H1 (cell line): ENCODE data around the gene ELL. TPM values are rescaled to one million over a fixed set of nuclear protein-coding genes. Genes with fewer than 3 reads are reported as not detected.

Experiments used
- CTCF ChIA-PET: fragments of 300-600 bp; sonication (Branson Sonifier 250); formaldehyde crosslinking; loops from one replicate; lab custom pipeline; 2021; ENCODE audit not compliant: partially characterized antibody; lab: Charles Lee
- POLR2A ChIA-PET: fragments of 300-600 bp; sonication (Branson Sonifier 250); formaldehyde crosslinking; loops from one replicate; lab custom pipeline; 2021; ENCODE audit warnings: inconsistent platforms; ENCODE audit not compliant: partially characterized antibody; lab: Charles Lee
- DNase-seq, 2 experiments: peaks; one replicate each; pipeline versions ENCODE4 v3.0.0 to v3.0.0-alpha.2; 2010 to 2022; ENCODE audit warnings: low spot score in 2 of 2, low read depth in 1 of 2, mixed read lengths in 1 of 2
- FAIRE-seq: peaks from 2 replicates; lab custom pipeline; 2011; peaks lifted over from hg19 to GRCh38; lab: Jason Lieb, UNC
- H2AFZ ChIP-seq: 2 replicates; pipeline ENCODE4 v1.8.1; 2012; ENCODE audit warnings: low read length, inconsistent platforms
- H2AK5ac ChIP-seq: 2 replicates; pipeline ENCODE4 v1.6.1; 2013; ENCODE audit warnings: low read depth, low read length
- H2BK120ac ChIP-seq: replicated peaks from 2 replicates; pipeline ENCODE3; 2013; ENCODE audit warnings: low read depth, low read length, inconsistent platforms
- H2BK12ac ChIP-seq: 2 replicates; pipeline ENCODE4 v1.6.1; 2013; ENCODE audit warnings: low read depth, low read length
- H2BK15ac ChIP-seq: 2 replicates; pipeline ENCODE4 v1.6.1; 2013; ENCODE audit warnings: low read length
- H2BK20ac ChIP-seq: 2 replicates; pipeline ENCODE4 v1.6.1; 2013; ENCODE audit warnings: low read length
- H2BK5ac ChIP-seq: 2 replicates; pipeline ENCODE4 v1.6.1; 2013; ENCODE audit warnings: low read depth, low read length
- H3K14ac ChIP-seq: 2 replicates; pipeline ENCODE4 v1.6.1; 2013; ENCODE audit warnings: inconsistent platforms; ENCODE audit not compliant: insufficient read length
- H3K18ac ChIP-seq: 2 replicates; pipeline ENCODE4 v1.6.1; 2013; ENCODE audit warnings: low read length; ENCODE audit errors: extremely low read depth
- H3K23ac ChIP-seq: 2 replicates; pipeline ENCODE4 v1.6.1; 2013; ENCODE audit warnings: inconsistent platforms; ENCODE audit not compliant: insufficient read length
- H3K23me2 ChIP-seq: 2 replicates; pipeline ENCODE4 v1.6.1; 2013; ENCODE audit warnings: low read depth, low read length
- H3K27ac ChIP-seq: 2 replicates; pipeline ENCODE4 v1.6.1; 2011; ENCODE audit warnings: low read depth, low read length, inconsistent platforms
- H3K27me3 ChIP-seq, 4 experiments: replicated peaks in 1 of 4; 1 replicate in 1 of 4; 2 replicates in 3 of 4; pipeline versions ENCODE4 v1.6.1 to v1.8.1; 2011 to 2013; ENCODE audit warnings: low read length in 3 of 4, mild to moderate bottlenecking in 3 of 4, inconsistent platforms in 2 of 4, mixed read lengths in 2 of 4, moderate library complexity in 1 of 4; ENCODE audit not compliant: control insufficient read depth in 3 of 4, insufficient read depth in 3 of 4; ENCODE audit errors: extremely low read depth in 1 of 4
- H3K36me3 ChIP-seq, 4 experiments: 2 replicates each; pipeline versions ENCODE4 v1.6.1 to v1.8.1; 2011 to 2013; ENCODE audit warnings: mild to moderate bottlenecking in 4 of 4, low read length in 3 of 4, moderate library complexity in 2 of 4, control low read depth in 1 of 4, inconsistent platforms in 1 of 4; ENCODE audit not compliant: insufficient read depth in 4 of 4, control insufficient read depth in 2 of 4
- H3K4ac ChIP-seq: replicated peaks from 2 replicates; pipeline ENCODE3; 2013; ENCODE audit warnings: low read length, low read depth, mixed read lengths, inconsistent platforms; ENCODE audit not compliant: insufficient read length
- H3K4me1 ChIP-seq, 4 experiments: replicated peaks in 1 of 4; 1 replicate in 1 of 4; 2 replicates in 3 of 4; pipeline versions ENCODE4 v1.6.1 to v1.8.1; 2011 to 2013; ENCODE audit warnings: low read length in 3 of 4, inconsistent platforms in 2 of 4, mixed read lengths in 1 of 4; ENCODE audit not compliant: insufficient read depth in 4 of 4, control insufficient read depth in 3 of 4
- H3K4me2 ChIP-seq, 2 experiments: 2 replicates each; pipeline versions ENCODE4 v1.6.1 to v1.8.1; 2011 to 2013; ENCODE audit warnings: low read depth in 2 of 2, low read length in 2 of 2, control low read depth in 1 of 2, inconsistent platforms in 1 of 2, mild to moderate bottlenecking in 1 of 2; ENCODE audit not compliant: insufficient read depth in 1 of 2
- H3K4me3 ChIP-seq, 4 experiments: fragments of 200-600, 300-600 bp in 1 of 4; sonication (generic), shearing (Covaris generic), sonication (Bioruptor Twin) in 1 of 4; 2 replicates each; pipeline versions ENCODE4 v1.5.1 to v1.8.1; 2011 to 2016; ENCODE audit warnings: low read length in 4 of 4, low read depth in 3 of 4, control low read depth in 2 of 4, inconsistent platforms in 2 of 4, mild to moderate bottlenecking in 2 of 4, mixed read lengths in 1 of 4, moderate library complexity in 1 of 4; ENCODE audit not compliant: insufficient read depth in 2 of 4; ENCODE audit errors: extremely low read depth in 1 of 4
- H3K56ac ChIP-seq: replicated peaks from 2 replicates; pipeline ENCODE3; 2013; ENCODE audit warnings: low read depth, mild to moderate bottlenecking, mixed read lengths, low read length, inconsistent platforms; ENCODE audit not compliant: insufficient read length
- H3K79me1 ChIP-seq: 2 replicates; pipeline ENCODE4 v1.6.1; 2013; ENCODE audit warnings: low read depth, low read length, control low read depth
- H3K79me2 ChIP-seq, 2 experiments: 2 replicates each; pipeline versions ENCODE4 v1.6.1 to v1.8.1; 2012 to 2013; ENCODE audit warnings: low read length in 2 of 2, mild to moderate bottlenecking in 2 of 2, inconsistent platforms in 1 of 2; ENCODE audit not compliant: insufficient read depth in 2 of 2, control insufficient read depth in 1 of 2
- H3K9ac ChIP-seq, 4 experiments: replicated peaks in 1 of 4; 1 replicate in 1 of 4; 2 replicates in 3 of 4; pipeline versions ENCODE4 v1.6.1 to v1.8.1; 2011 to 2013; ENCODE audit warnings: low read depth in 3 of 4, low read length in 3 of 4, control low read depth in 2 of 4, mild to moderate bottlenecking in 2 of 4, moderate library complexity in 2 of 4, inconsistent platforms in 1 of 4; ENCODE audit errors: extremely low read depth in 1 of 4
- H3K9me3 ChIP-seq, 2 experiments: 2 replicates each; pipeline versions ENCODE4 v1.6.1 to v1.8.1; 2012 to 2013; ENCODE audit warnings: mild to moderate bottlenecking in 2 of 2, moderate library complexity in 2 of 2, control low read depth in 1 of 2, inconsistent platforms in 1 of 2, low read depth in 1 of 2, low read length in 1 of 2, mixed read lengths in 1 of 2; ENCODE audit not compliant: insufficient read depth in 2 of 2
- H4K20me1 ChIP-seq, 2 experiments: replicated peaks in 1 of 2; 2 replicates each; pipeline versions ENCODE3 to v1.8.1; 2011 to 2013; ENCODE audit warnings: inconsistent platforms in 2 of 2, low read length in 2 of 2, mild to moderate bottlenecking in 1 of 2; ENCODE audit not compliant: insufficient read depth in 2 of 2, control insufficient read depth in 1 of 2
- H4K5ac ChIP-seq: 2 replicates; pipeline ENCODE4 v1.6.1; 2013; ENCODE audit warnings: low read length, low read depth, mixed read lengths, inconsistent platforms; ENCODE audit not compliant: insufficient read length
- H4K8ac ChIP-seq: 2 replicates; pipeline ENCODE4 v1.8.0; 2013; ENCODE audit warnings: mild to moderate bottlenecking, moderate library complexity, low read length, inconsistent platforms; ENCODE audit not compliant: insufficient read depth; ENCODE audit errors: extremely low read depth
- H4K91ac ChIP-seq: replicated peaks from 2 replicates; pipeline ENCODE3; 2013; ENCODE audit warnings: low read length, mixed read lengths, inconsistent platforms; ENCODE audit not compliant: insufficient read length
- BRCA1 ChIP-seq: IDR thresholded peaks from 2 replicates; pipeline ENCODE4 v1.6.1; 2012; ENCODE audit warnings: low read depth, low read length, improper control_type of control experiment
- CBX5 ChIP-seq: fragments of 300-800, 300-1000 bp; sonication (generic); IDR thresholded peaks from 2 replicates; pipeline ENCODE4 v1.7.1; 2016; ENCODE audit warnings: antibody characterized with exemption, low read length, low read depth
- CHD1 ChIP-seq: IDR thresholded peaks from 2 replicates; pipeline ENCODE4 v1.6.1; 2012; ENCODE audit warnings: low read depth, low read length, improper control_type of control experiment
- CREB1 ChIP-seq: IDR thresholded peaks from 2 replicates; pipeline ENCODE4 v1.6.1; 2012; ENCODE audit warnings: inconsistent platforms
- HDAC2 ChIP-seq, 2 experiments: fragments of 300-600 bp in 1 of 2; sonication (generic) in 1 of 2; IDR thresholded peaks; 2 replicates each; pipeline ENCODE4 v1.6.1; 2011 to 2012; ENCODE audit warnings: low read depth in 2 of 2, low read length in 2 of 2, mild to moderate bottlenecking in 2 of 2, moderate library complexity in 2 of 2, borderline replicate concordance in 1 of 2, inconsistent platforms in 1 of 2
- PHF8 ChIP-seq: fragments of 200-600 bp; sonication (generic); conservative IDR thresholded peaks from 2 replicates; pipeline ENCODE4 v1.7.1; 2012; ENCODE audit warnings: low read depth, mild to moderate bottlenecking, inconsistent platforms, low read length, moderate library complexity
- POU5F1 ChIP-seq: IDR thresholded peaks from 2 replicates; pipeline ENCODE4 v1.6.1; 2011; ENCODE audit warnings: low read depth, mild to moderate bottlenecking, low read length, moderate library complexity
- RXRA ChIP-seq: IDR thresholded peaks from 2 replicates; pipeline ENCODE4 v1.6.1; 2011; ENCODE audit warnings: low read depth, mild to moderate bottlenecking, low read length, moderate library complexity; ENCODE audit not compliant: insufficient read depth
- SIN3A ChIP-seq, 2 experiments: IDR thresholded peaks in 1 of 2; conservative IDR thresholded peaks in 1 of 2; 2 replicates each; pipeline ENCODE4 v1.6.1; 2011 to 2012; ENCODE audit warnings: low read length in 2 of 2, improper control_type of control experiment in 1 of 2, low read depth in 1 of 2, mild to moderate bottlenecking in 1 of 2
- SP2 ChIP-seq: IDR thresholded peaks from 2 replicates; pipeline ENCODE4 v1.6.1; 2012; ENCODE audit warnings: mild to moderate bottlenecking, low read length, inconsistent platforms
- SP4 ChIP-seq: IDR thresholded peaks from 2 replicates; pipeline ENCODE4 v1.6.1; 2012; ENCODE audit warnings: low read length, inconsistent platforms
- TEAD4 ChIP-seq: IDR thresholded peaks from 2 replicates; pipeline ENCODE4 v1.6.1; 2012; ENCODE audit warnings: low read depth, low read length, inconsistent platforms, mixed read lengths
- ZNF274 ChIP-seq: IDR thresholded peaks from 2 replicates; pipeline ENCODE4 v1.7.0; 2012; ENCODE audit warnings: low read length, borderline replicate concordance; ENCODE audit errors: extremely low read depth
- WGBS, 2 experiments: shearing (Covaris generic) in 1 of 2; methylation state at CpG; one replicate each; pipeline versions ENCODE4 v1.1.6 to v1.1.7; 2013 to 2015; ENCODE audit warnings: low lambda C conversion rate in 2 of 2, mixed read lengths in 2 of 2, inconsistent platforms in 1 of 2, low coverage in 1 of 2, missing lambda C conversion rate in 1 of 2; ENCODE audit not compliant: insufficient replicate concordance in 2 of 2, insufficient coverage in 1 of 2, insufficient read length in 1 of 2; ENCODE audit errors: extremely low coverage in 1 of 2, missing lambda C conversion rate in 1 of 2; 5-methylcytosine and 5-hydroxymethylcytosine counted together
- polyA plus RNA-seq, 7 experiments: library from polyadenylated mRNA; depleted of rRNA in 3 of 7; stranded (reverse) in 5 of 7; unstranded in 2 of 7; fragments of >200 nt in 5 of 7; fragments of 200-250 nt in 2 of 7; gene quantifications; 1 replicate in 5 of 7; 2 replicates in 1 of 7; 4 replicates in 1 of 7; pipeline versions ENCODE4 v1.2.1 to v1.2.3, GENCODE V29; 2011 to 2013; ENCODE audit warnings: missing spikeins in 2 of 7, mixed read lengths in 2 of 7
- total RNA-seq: library from RNA; stranded (reverse); fragmentation: NEBNext Ultra II Directional; extraction: Animal tissue kit (Norgen Biotek cat#: 25700); gene quantifications from 2 replicates; pipeline ENCODE4 v1.2.1, GENCODE V29; 2021

ELL gene
- total and polyA plus RNA-seq, 2 of the 8 experiments (the other 6 are each of a cell fraction or from before 2014, with no cell fraction given), result 5.2 to 10.5 TPM

DNA sequence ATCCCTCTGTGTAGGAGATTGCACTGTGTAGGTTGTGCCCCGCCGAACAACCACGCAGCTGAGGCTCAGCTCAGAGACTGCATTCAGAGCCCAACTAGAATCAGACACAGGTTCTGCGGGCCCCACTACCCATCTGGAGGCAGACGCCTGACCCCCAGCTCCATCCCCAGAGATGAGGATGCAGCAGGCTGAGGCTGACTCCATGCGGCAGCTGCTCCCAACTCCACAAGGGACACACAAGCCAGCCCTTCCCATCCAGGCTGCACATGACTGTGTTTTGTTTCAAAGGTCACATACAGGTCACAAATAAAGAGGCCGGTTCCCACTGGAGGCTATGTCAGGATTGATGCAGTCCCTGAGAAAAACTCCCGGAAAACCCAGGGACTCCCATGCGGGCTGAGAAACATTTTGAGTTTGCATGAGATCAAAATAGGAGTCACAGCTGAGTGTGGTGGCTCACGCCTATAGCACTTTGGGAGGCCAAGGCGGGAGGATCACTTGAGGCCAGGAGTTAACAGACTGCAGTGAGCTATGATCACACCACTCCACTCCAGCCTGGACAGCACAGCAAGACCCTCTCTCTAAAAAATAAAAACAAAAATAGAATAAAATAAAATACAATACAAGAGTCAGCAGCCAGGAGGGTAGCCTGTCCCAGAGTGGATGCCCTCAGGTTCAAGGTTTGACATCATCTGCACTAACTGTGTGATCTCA, 14.0 kb downstream of the ELL start:
- Histone ChIP-seq H3K4me2 (no peak overlapping the region), H3K14ac (no peak overlapping the region), H2BK5ac (no peak overlapping the region), H3K4me3 (no peak overlapping the region), H3K36me3 (no peaks in the 10 kb centered on the region), H3K79me2 (peaks cover 0 to 55% of the 10 kb centered on the region in 2 experiments; a peak in 2 of 4 replicates), H2BK20ac (no peak overlapping the region), H2BK12ac (no peak overlapping the region), H4K5ac (no peak overlapping the region), H3K9ac (no peak overlapping the region), H4K20me1 (peaks cover 9 to 41% of the 10 kb centered on the region in 2 experiments), H4K8ac (peak overlapping the region; percentile 5; the same call in 1 of the 2 replicates), H3K23me2 (no peaks in the 10 kb centered on the region), H3K79me1 (peaks cover 27% of the 10 kb centered on the region), H3K4me1 (no peaks in the 10 kb centered on the region; a peak in 1 of 7 replicates), H3K18ac (no peak overlapping the region), H3K4ac (no peak overlapping the region), H3K9me3 (no peaks in the 10 kb centered on the region), H2AK5ac (no peak overlapping the region), H3K23ac (no peak overlapping the region), H2BK15ac (0 out of 2 replicates have a peak overlapping the region, but pooled peaks have one; percentile 88), H3K56ac (no peak overlapping the region), H2AFZ (no peak overlapping the region), H2BK120ac (no peak overlapping the region), H3K27me3 (no peaks in the 10 kb centered on the region), H3K27ac (no peak overlapping the region), H4K91ac (no peak overlapping the region)
- DNase-seq (no peak), FAIRE-seq (no peak)
- ChIA-PET POLR2A (interaction anchor here (1.0 to 2.8 kb wide), 2 partner anchors 12 to 64 kb away, joined by 3 to 8 read pairs; partner anchors contain the start of gene UBA52), CTCF (interaction anchor here (0.6 to 32.9 kb wide), 11 partner anchors 7 to 1022 kb away, joined by 3 to 458 read pairs (median 6); partner anchors contain the start of gene REX1BD)
- WGBS, 2 experiments, result 85% methylated on average over 11 of the region's 11 CpGs; no CpG with 5 or more reads in 1 of the 2 experiments
- no peak for TF ChIP-seq BRCA1
- TF ChIP-seq ZNF274, result no peak
- TF ChIP-seq CHD1, result no peak
- TF ChIP-seq SP4, result no peak
- no peak for TF ChIP-seq RXRA
- no peak for TF ChIP-seq TEAD4
- TF ChIP-seq CBX5, result no peak
- TF ChIP-seq CREB1, result no peak
- no peak for TF ChIP-seq SIN3A (conservative IDR thresholded peaks at IDR 0.05 in 1 of 2, IDR thresholded peaks at IDR 0.05 in 1 of 2; ENCODE audit: low read depth in 1 of 2, low read length in 2 of 2)
- no peak for TF ChIP-seq SP2
- no peak for TF ChIP-seq POU5F1
- TF ChIP-seq HDAC2 (IDR thresholded peaks at IDR 0.05; ENCODE audit: borderline replicate concordance in 1 of 2, low read depth in 2 of 2, low read length in 2 of 2), result no peak
- no peak for TF ChIP-seq PHF8
